A172 (cell line): ENCODE results near the gene RXRB. TPM values are rescaled to one million over a fixed set of nuclear protein-coding genes. Genes with fewer than 3 reads are reported as not detected.

Experiments
- DNase-seq: peaks from one replicate; pipeline ENCODE4 v3.0.0-alpha.2; 2015; ENCODE audit warnings: low spot score
- total RNA-seq: library from RNA; depleted of rRNA; stranded (reverse); fragments of >200 nt; shearing (Covaris generic); gene quantifications from 2 replicates; pipeline ENCODE4 v1.2.3, GENCODE V29; 2014

The RXRB gene
- total RNA-seq, 1 experiment from 2014 or later = 14.1 TPM

DNA sequence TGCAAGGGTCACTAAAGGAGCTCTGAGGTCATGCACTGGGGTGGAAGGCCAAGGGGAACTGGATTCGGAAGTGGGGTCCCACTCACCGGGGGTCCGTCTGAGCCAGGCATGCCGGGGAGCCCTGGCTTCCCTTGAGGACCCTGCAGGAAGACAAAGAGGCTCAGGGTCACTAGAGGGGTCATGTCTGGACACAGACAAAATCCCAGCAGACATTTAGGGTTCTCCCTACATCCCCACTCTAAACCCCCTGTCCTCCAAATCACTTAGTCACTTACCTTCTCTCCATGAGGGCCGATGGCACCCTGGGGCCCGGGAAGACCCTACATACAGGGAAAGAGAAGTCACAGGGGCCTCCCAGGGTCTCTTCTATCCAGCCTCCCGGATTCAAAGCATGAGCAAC lies 23.6 kb downstream of the RXRB start:
- DNase-seq = no peak

DNA sequence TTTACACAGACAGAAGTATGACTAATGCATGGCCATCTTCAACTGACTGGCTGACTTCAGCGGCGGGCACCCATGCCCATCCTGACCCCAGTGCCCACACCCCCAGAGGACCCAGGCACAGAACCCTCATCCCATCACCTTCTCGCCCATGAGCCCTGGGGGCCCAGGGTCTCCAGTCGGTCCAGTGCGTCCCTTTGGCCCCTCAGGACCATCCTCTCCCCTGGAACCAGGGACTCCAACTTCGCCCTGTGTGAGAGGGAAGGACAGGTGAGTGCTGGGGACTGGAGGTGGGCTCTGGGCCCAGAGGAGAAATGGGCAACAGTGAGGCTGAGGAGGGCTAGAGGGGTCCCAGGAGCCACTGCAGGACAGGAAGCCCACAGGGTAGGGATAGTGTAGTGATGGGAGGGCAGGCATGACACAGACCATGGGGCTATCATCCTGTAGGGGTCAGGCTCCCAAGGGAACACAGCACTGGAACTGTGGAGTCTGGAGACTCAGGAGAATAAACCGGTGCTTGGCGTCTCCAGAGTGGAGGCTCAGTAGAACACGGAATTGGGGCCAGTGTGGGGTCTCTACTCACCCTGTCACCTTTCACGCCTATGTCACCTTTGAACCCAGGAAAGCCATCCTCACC lies 24.9 kb downstream of the RXRB start:
- no peak for DNase-seq

GRCh38 chr6:33174784-33175183 lies 25.7 kb downstream of the RXRB start:
- no peak for DNase-seq

GRCh38 chr6:33173535-33174180 lies 26.8 kb downstream of the RXRB start:
- DNase-seq = no peak

DNA sequence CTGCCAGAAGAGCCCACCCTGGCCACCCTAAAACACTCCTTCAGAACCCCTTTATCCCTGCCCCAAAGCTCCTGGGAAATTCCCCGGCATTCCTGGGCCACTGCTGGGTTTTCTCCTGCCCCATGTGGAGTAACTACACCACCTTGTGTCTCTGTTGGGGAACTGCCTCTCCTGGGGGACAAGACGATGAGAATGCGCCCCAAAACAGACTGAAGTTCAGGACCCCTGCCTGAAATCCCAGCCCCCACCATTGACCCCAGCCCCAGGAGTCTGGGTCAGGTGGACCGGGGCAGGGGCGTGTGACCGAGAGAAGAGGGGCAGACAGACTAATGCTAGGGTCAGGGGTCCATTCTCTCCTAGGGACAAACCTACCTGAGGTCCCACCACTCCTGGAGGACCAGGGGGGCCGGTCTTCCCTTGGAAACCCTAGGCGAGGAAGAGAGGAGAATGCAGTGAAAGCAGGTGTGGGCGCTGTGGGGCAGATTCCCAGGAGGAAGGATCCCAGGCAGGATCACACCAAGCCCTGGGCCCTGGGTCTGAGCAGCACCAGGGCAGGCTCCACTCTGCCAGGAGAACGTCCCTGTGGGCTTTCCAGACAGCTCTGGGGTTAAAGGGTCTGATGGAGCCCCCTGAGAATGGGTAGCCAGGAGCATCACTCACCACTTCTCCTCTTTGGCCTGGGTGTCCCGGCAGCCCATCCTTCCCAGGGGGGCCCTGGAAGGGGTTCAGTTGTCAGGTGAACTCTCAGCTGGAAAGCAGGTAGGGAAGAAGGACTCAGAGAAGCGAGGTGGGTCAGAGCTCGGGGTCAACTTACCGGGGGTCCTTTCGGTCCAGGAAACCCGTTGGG lies 27.6 kb downstream of the RXRB start:
- peak; percentile 25 for DNase-seq

DNA sequence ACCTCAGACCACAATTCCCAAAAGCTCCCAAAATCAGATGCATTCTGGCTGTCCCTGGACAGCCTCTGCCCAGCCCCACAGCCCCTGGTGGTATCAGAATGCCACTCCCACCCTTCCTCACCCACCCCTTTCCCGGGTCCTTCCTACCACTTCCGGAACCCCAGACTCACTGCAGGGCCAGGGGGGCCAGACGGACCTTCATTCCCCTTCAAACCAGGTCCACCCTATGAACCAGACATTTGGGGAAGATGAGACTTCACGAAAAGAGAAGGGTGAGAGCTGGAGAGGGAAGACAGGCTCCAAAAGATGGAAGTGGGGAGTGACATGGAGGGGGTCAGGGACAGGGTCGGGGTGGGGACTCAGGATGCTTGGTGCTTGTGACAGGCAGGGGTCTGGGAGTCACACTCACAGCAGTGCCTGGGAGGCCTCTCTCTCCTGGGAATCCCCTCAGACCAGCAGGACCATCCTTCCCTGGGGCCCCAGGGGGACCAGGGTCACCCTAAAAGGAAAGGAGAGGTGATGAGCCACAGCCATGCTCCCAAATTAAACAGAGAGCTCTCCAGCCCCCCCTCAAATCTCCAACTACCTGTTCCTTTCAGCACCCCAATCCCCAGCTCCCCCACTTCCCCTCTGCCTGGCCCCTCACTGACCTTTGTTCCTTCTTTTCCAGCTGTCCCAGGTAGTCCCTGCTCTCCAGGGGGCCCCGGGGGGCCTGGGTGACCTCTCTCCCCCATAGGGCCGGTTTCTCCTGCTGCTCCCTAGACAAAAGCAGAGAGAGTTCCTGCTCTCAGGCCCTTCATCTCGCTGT lies 28.4 kb downstream of the RXRB start:
- DNase-seq = no peak

DNA sequence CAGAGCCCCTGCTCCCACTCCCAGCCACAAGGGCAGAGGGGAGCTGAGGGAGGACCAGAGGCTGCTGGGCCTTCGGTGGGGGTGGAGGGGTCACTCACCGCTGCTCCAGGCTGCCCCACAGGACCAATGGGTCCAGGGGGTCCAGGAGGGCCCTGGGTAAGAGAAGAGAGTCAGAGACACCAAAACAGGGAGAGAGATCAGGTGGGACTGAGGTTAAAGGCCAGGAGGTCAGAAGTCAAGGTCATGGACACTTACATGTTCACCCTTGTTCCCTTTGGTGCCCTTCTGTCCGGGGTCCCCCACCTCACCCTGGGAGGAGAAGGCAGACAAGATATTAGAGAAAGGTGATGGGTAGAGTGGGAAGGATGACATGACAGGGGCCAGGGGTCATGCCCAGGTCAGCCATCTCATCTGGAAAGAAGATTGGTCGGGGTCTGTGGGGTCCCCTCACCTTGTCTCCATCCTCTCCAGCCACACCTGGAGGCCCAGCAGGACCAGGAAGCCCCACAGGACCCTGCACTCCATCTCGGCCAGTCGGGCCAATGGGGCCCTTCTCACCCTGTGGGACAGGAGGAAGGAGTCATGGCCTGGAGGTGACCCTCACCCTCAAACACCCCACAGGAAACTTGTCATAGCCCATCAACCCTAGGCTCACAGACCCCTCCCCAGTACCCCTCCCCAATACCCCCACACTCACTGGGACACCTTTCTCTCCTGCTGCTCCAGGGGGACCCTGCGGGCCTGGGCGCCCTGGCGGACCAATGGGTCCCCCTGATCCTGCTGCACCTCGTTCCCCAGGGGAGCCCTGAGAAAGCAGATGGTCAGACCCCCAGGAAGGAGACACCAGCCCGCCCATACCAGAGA lies 29.2 kb downstream of the RXRB start:
- no peak for DNase-seq

- DNase-seq = no peak
Measured at GRCh38 chr6:33170176-33171015, 30.1 kb downstream of the RXRB start.

DNA sequence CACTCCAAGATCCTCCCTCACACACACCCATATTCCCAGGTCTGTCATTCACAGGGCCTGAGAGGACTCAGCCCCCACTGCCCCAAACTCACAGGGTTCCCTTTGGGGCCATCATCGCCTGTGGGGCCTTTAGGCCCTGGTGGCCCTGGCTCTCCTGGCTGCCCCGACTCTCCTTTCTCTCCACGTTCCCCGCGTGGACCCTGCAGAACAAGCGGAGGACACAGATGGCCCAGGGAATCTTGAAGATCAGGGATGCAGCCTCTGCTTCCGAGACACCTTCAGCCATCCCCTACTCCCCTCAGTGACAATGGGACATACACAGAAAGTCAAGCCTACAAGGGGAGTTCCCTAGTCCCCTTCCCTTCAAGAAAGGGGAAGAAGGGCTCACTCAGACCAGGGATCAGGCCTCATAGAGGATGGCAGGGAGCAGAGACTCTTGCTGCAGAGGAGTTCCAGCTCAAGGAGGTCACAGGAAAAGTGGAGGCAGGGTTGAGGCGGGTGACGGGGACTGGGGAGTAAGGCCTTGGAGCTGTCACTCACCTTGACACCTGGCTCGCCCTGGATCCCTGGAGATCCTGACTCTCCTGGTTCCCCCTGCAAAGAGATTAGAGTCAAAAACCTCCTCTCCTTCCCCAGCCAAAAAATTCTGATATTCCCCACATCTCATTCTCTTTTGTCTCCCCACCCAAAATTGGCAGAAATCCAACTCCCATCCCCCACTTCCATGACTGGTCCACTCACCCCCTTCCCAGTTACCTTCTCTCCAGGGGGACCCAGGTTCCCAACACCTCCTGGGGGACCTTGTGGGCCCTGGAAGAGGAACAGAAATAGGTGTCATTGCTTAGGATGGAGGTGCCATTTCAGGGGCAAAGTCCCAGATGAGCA lies 30.9 kb downstream of the RXRB start:
- DNase-seq = no peak

- no peak for DNase-seq
Measured at GRCh38 chr6:33168639-33169038, 31.8 kb downstream of the RXRB start.

DNA sequence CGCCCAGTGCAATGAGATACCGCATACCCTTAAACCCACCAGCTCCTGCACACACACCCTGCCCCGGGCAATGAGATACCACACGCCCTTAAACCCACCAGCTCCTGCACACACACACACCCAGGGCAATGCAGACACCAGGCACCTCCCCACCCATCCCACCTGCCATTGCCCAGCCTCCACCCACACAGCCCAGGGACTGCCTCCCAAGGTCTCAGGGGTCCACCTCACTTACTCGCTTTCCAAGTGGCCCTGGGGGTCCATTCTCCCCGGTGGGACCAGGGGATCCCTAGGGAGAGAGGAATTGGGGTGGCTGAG lies 32.2 kb downstream of the RXRB start:
- no peak for DNase-seq

GRCh38 chr6:33167374-33168283 lies 32.8 kb downstream of the RXRB start:
- DNase-seq = no peak

DNA sequence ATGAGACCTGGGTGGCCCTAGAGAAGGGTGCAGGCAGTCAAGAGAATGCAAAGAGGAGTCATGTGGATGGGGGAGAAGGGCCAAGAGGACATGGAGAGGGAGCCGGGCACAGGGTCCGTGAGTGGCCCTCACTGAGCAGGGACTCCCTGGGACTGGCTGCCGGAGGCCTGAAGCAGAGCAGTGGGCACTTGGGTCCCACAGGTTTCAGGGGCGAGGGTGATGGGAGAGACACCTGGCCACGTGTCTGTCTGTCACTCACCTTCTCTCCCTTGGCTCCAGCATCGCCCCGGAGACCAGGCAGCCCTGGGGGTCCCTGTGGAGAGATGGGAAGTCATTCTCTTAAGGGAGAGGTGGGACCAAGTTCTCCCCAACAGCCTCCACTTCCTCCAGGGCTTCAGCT lies 33.7 kb downstream of the RXRB start:
- DNase-seq = no peak

DNA sequence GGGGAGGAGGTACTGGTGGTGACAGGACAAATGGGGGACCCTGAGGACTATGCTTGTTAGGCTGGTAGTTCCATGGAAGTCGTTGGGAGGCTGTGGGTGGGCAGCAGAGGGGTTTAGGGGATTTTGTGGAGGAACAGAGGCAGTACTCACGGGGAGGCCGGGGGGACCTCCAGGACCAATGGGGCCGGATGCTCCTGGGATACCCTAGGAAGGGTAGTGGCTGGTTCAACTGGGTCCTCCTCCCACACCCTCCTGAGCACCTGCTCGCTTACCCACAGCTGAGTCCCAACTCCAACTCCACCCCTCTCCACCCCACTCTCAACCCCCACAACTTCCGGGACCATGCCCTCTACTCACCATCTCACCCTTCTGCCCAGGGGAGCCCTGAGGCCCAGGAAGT lies 34.1 kb downstream of the RXRB start:
- DNase-seq = no peak

- DNase-seq = no peak
Measured at GRCh38 chr6:33165581-33166258, 34.7 kb downstream of the RXRB start.

GRCh38 chr6:33164665-33165373 lies 35.6 kb downstream of the RXRB start:
- no peak for DNase-seq

- DNase-seq = no peak
Measured at GRCh38 chr6:33164176-33164575, 36.3 kb downstream of the RXRB start.
